GM18505 (cell line): ENCODE data around the gene SCN4A.

ENCODE experiments used
- ATAC-seq: cut with Tn5 transposase; IDR thresholded peaks from one replicate; pipeline ENCODE4 v1.9.1; 2021; ENCODE audit not compliant: unreplicated experiment
- POLR2A ChIP-seq: IDR thresholded peaks from 4 replicates; pipeline ENCODE4 v1.6.1; 2011; ENCODE audit warnings: borderline replicate concordance; ENCODE audit not compliant: insufficient read depth, insufficient read length; ENCODE audit errors: extremely low read depth

Gene SCN4A

GRCh38 chr17:63939401-63939800 lies 33.3 kb downstream of the SCN4A start:
- TF ChIP-seq POLR2A: no peak
- no peak for ATAC-seq

DNA sequence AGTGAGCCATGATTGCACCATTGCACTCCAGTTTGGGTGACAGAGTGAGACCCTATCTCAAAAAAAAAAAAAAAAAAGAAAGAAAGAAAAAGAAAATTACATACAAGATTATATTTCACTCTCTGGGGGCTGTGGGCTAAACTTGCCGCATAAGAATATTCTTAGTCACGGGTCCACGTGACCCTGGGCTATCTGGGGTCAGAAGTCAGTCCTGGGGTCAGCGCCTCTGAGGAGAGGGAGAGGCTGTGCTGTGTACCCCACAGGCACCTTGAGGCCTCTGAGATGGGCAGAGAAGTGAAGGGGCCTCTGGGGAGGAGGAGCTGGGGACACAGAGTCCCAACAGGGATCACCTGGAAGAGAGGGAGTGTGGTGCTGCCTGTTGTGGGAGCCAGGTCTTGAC lies 34.8 kb downstream of the SCN4A start:
- ATAC-seq: no peak
- TF ChIP-seq POLR2A: no peak

DNA sequence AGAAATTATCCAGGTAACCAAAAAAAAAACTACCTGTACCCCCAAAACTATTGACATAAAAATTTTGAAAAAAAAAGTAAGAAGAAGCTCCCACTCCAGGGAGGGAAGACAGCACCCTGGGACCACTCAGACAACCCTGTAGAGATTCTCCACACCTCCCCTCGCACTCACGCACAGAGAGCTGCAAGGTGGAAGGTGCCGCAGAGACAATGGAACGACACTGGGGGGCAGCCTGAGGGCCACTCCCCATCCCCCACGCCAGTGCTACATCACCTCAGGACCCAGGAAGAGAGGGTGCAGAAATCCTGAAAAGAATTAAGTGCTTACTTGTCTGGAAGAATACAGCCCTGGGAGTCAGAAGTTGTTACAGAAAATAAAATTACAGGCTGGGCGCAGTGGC lies 35.4 kb downstream of the SCN4A start:
- no peak for TF ChIP-seq POLR2A
- no peak for ATAC-seq

GRCh38 chr17:63934183-63935112 lies 38.3 kb downstream of the SCN4A start:
- ATAC-seq: no peak
- TF ChIP-seq POLR2A: no peak

DNA sequence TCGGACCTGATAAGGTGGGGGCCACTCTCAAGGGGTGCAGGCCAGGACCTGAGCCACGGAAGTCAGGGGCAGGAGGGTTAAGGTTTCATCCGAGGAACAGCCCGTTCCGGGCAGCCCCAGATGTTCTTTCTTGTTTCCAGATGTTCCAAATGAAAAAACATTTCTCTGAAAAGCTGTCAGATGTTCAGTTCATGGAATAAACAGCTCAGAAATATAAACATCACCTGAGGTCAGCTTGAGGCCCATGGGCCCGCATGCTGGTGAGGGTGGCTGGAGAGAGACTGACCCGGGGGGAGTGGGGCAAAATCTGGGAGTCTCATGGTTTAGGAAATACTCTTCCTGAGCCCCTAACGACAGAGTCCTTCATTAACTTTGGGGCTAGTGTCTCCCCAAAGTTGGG lies 39.1 kb downstream of the SCN4A start:
- TF ChIP-seq POLR2A: no peak
- ATAC-seq: no peak

DNA sequence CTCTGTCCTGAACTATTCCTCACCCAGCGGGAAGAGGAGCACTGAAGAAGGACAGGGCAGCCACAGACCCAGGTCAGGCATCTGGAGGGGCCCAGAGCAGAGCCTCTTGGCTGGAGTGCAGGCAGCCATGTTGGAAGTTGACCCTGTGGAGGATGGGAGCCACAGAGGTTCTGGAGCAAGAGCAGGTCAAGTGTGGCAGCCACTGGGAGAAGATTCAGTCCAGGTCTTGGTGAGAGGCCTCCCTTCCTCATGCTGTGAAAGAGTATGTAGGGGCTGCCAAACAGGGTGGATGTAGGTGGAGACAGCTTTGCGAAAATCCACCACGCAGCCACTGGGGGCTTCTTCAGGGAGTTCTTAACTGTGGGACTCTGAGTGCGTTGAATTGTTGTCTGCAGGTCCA lies 40.0 kb downstream of the SCN4A start:
- TF ChIP-seq POLR2A: no peak
- no peak for ATAC-seq

DNA sequence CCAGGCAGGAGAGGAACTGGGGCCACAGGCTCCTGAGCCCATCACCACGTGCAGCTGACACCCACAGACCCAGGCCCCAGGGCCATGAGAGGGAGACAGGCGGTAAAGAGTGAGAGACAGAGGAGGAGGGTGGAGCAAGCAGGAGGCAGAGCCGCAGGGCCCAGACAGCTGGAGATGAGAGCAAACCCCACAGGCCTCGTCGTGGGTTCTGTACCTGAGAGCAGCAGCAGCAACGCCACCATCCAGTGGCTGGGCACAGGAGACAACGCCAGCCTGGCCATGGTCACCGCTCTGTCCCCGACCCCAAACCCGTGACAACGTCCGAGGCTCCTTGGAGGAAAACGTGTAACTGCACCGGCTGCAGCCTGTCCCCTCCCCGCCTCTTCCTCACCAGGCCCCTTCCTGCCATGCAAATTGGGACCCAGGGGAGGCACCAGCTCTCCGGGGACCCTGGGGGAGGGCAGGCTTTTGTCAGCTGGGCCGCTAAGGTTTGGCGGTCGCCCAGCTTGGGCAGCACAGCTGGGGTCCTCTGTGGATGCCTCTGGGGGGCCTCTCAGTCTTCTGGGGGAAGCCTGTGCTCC lies 40.6 kb downstream of the SCN4A start, which contains the start of gene CD79B:
TSS of gene CD79B (minus strand) at position 351 of the 581 bp plus-strand sequence. CDS start at position 281, 70 bp downstream.
- TF ChIP-seq POLR2A: peak; percentile 92
- ATAC-seq: peak; percentile 69

GRCh38 chr17:63930951-63931575 lies 41.7 kb downstream of the SCN4A start:
- no peak for ATAC-seq
- peak; percentile 28 for TF ChIP-seq POLR2A

DNA sequence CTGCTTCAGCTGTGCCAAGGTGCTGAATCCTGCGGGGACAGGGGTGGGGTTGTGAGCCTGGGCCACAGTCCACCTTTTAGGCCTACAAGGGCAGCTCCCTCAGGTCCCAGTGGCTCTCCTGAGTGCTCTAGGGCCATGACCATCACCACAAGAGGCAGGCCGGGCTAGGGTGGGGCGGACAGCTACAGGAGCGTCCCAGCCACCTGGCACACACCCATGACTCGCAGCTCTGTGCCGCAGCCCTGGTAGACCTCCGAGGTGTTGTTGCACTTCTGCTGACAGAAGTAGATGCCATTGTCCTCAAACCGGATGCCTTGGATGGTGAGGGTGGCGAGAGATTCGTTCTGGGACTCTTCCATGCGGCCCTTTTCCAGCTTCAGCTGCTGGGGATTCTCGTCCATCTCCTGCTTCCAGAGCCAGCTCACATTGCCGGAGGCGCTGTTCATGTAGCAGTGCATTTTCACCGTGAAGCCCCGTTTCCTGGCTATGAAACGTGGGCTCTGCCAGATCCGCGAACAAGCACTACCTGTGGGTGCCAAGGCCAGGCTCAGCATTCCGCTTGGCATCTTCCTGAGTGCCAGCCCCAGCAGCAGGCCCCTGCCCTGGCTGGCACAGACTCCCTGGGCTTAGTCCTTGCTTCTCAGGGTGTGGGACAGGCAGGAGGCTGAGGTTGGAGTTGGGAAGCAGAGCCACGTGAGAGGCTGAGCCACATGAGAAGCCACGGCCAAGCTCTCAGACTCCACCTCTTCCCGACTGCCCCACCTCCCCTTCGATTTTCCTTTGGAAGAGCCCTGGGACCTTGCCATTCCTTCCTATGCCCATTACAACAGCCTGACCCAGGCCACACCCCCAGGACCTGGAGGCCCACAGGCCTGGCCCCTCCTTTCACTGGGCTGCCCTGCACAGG lies 42.6 kb downstream of the SCN4A start:
- TF ChIP-seq POLR2A: no peak
- ATAC-seq: no peak

DNA sequence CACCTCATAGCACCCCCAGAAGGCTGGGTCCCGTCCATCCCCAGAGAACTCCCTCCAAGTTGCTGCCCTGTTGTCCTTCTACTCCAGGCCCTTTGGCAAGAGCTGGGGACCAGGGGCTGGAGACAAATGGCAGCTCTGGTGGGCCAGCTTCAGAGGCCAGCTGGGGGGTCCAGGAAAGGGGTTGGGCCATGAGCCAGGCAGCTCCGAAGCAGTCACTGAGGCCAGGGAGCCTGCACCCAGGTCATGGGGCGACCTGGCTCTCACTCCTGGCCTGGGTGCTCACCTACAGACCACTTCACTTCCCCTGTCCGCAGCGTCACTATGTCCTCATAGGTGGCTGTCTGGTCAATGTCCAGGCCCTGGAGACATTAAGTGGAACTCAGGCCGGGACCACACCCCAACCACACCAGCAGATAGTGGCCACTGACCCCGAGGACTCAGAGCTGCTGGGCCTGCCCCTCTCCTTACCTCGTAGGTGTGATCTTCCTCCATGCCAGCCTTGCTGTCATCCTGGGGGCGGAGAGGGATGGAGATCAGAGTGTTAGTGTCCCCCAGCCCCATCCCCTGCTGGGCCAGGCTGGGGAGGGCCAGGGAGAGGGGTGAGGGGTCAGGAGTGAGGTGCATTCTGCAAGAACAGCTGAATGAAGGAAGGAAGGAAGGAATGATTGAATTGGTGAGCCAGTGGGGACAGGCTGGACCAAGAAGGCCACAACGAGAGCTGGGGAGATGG lies 43.6 kb downstream of the SCN4A start:
- TF ChIP-seq POLR2A: no peak
- no peak for ATAC-seq

DNA sequence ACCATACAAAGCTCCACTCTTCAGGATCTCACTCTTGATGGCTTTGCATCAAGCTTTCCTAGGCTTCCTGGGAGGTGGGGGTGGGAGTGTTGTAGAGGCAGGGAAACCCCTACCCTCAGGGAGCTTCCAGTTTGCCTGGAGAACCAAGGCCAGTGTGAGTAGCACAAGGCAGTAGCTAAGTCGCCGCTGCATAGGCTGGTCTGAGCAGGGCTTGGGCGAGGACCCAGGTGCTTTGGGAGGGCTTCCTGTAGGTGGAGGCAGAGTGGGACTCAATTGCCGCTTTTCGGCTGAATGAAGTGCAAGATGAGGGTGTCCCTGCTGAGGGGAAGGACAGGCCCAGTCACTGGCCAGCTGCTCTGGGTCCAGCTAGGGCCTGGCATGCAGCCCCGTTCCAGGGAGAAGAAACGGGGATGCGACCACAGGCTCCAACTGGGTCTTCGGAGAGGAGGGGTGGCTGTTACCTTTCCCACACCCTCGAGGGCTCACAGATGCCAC lies 44.5 kb downstream of the SCN4A start:
- no peak for ATAC-seq
- no peak for TF ChIP-seq POLR2A

DNA sequence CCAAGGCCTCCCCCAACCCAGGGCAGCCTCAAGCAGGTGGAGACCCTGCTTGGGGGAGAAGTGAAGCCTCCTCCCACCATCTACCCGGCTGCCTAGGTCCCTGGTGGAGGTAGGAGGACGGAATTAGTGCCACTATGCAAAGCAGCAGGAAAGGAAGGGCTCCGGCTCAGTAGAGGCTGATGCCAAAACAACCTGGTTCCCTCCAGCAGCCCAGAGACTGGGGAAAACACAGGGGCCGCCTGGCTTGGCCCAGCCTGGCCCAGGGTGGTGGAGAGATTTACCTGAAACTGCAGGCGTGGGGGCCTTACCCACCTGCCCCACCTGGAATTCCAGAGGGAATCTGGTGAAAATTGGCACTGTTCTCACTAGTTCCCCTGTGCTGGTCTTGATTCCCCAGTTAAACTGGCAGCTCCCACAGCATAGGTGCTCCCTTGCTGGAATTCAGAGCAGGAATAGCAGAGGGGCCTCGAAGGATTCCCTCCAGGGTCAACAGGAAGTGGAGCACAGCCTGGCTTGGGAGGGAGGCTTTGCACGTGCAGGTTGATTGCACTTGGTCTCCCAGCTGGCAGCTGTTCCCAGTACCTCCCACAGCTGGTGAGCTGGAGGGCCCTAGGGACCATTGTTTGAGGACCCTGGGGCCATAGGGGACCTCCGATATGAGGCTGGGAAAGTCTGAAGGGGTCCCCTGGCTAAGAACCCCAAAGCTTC lies 45.1 kb downstream of the SCN4A start:
- no peak for ATAC-seq
- peak; percentile 33 for TF ChIP-seq POLR2A

- ATAC-seq: no peak
- TF ChIP-seq POLR2A: no peak
Measured at GRCh38 chr17:63926164-63926563, 46.6 kb downstream of the SCN4A start.
